GM23248 (cell line): ENCODE data around the gene VTI1A.

ENCODE experiments used
- EZH2 ChIP-seq: fragments of 200-600 bp; sonication (generic); IDR thresholded peaks from 2 replicates; pipeline ENCODE4 v1.6.1; 2018; ENCODE audit warnings: antibody characterized with exemption, mild to moderate bottlenecking; ENCODE audit not compliant: insufficient read depth, poor library complexity, severe bottlenecking
- EZH2phosphoT487 ChIP-seq: fragments of 200-600 bp; sonication (generic); IDR thresholded peaks from 2 replicates; pipeline ENCODE4 v1.6.1; 2018; ENCODE audit warnings: antibody characterized with exemption, moderate library complexity, mild to moderate bottlenecking, low read depth; ENCODE audit not compliant: insufficient read depth

- TF ChIP-seq EZH2phosphoT487 = no peak
- TF ChIP-seq EZH2 = no peak
These were observed 146.0 kb downstream of the VTI1A start for GRCh38 chr10:112593023-112593422.
